Upper lobe of right lung (tissue), 1 donor: ENCODE measurements around the gene ALPL. TPM values are rescaled to one million over a fixed set of nuclear protein-coding genes. Genes with fewer than 3 reads are reported as not detected.
A peak's percentile ranks its signal among the peaks of the same experiment; 100 is the strongest.

Experiments used
- ATAC-seq: fragments of 200-7000 bp; cut with Tn5 transposase; one replicate; pipeline ENCODE4 v1.9.1; 2020; ENCODE audit warnings: mild to moderate bottlenecking, moderate library complexity
- DNase-seq: peaks from one replicate; pipeline ENCODE4 v3.0.0-alpha.2; 2020
- H3K27ac ChIP-seq: fragments of 200-600 bp; one replicate; pipeline ENCODE4 v1.8.0; 2022
- H3K27me3 ChIP-seq: fragments of 200-600 bp; one replicate; pipeline ENCODE4 v1.8.0; 2022; ENCODE audit warnings: mild to moderate bottlenecking
- H3K36me3 ChIP-seq: fragments of 200-600 bp; one replicate; pipeline ENCODE4 v1.8.0; 2022
- H3K4me1 ChIP-seq: fragments of 200-600 bp; one replicate; pipeline ENCODE4 v1.8.0; 2022
- H3K4me3 ChIP-seq: fragments of 200-600 bp; one replicate; pipeline ENCODE4 v1.8.0; 2022; ENCODE audit warnings: mild to moderate bottlenecking
- H3K9me3 ChIP-seq: fragments of 200-600 bp; one replicate; pipeline ENCODE4 v1.8.0; 2022
- CTCF ChIP-seq: fragments of 200-600 bp; IDR thresholded peaks from one replicate; pipeline ENCODE4 v1.8.0; 2022; ENCODE audit warnings: antibody characterized with exemption
- intact Hi-C: fragments of 100-400 bp; cut with DNase I; formaldehyde crosslinking; loops from one replicate; pipeline ENCODE4 v1.11.0; 2022
- total RNA-seq: library from RNA; stranded (reverse); fragmentation: NEBNext Ultra II Directional; extraction: Animal tissue kit (Norgen Biotek cat#: 25700); gene quantifications from one replicate; pipeline ENCODE4 v1.2.1, GENCODE V29; 2021
- donor health status: DM: no; HTN: yes; CAD: no; lungs with severe emphysema.

ALPL gene
- total RNA-seq, 1 donor from 2014 or later, result 164 TPM

- H3K36me3 ChIP-seq, result no peaks in the 10 kb centered on the region
- no peak for DNase-seq
- no peaks in the 10 kb centered on the region for H3K9me3 ChIP-seq
- peaks cover 20% of the 10 kb centered on the region for H3K27me3 ChIP-seq
- no peaks in the 10 kb centered on the region for H3K4me1 ChIP-seq
- intact Hi-C loops, result no loop called here
- no peak for ATAC-seq
- H3K27ac ChIP-seq, result no peak overlapping the region
- no peak overlapping the region for H3K4me3 ChIP-seq
- TF ChIP-seq CTCF, result no peak
Observed at GRCh38 chr1:21618059-21618458, 108.8 kb downstream of the ALPL start.

- TF ChIP-seq CTCF, result no peak
- Histone ChIP-seq H3K4me3 (no peak overlapping the region), H3K9me3 (no peaks in the 10 kb centered on the region), H3K36me3 (no peaks in the 10 kb centered on the region), H3K4me1 (no peaks in the 10 kb centered on the region), H3K27ac (no peak overlapping the region), H3K27me3 (peaks cover 23% of the 10 kb centered on the region)
- ATAC-seq, result no peak
- no peak for DNase-seq
- intact Hi-C loops, result no loop called here
Observed at GRCh38 chr1:21618561-21619374, 109.5 kb downstream of the ALPL start.

GRCh38 chr1:21619375-21619947 is 110.2 kb downstream of the ALPL start:
- DNase-seq (no peak), ATAC-seq (no peak)
- Histone ChIP-seq H3K9me3 (no peaks in the 10 kb centered on the region), H3K36me3 (no peaks in the 10 kb centered on the region), H3K27me3 (peaks cover 23% of the 10 kb centered on the region), H3K4me3 (no peak overlapping the region), H3K27ac (no peak overlapping the region), H3K4me1 (no peaks in the 10 kb centered on the region)
- intact Hi-C loops, result no loop called here
- TF ChIP-seq CTCF, result no peak

GRCh38 chr1:21620011-21620410 is 110.8 kb downstream of the ALPL start:
- H3K27ac ChIP-seq, result no peak overlapping the region
- H3K27me3 ChIP-seq, result peaks cover 23% of the 10 kb centered on the region
- H3K4me1 ChIP-seq, result no peaks in the 10 kb centered on the region
- H3K4me3 ChIP-seq, result peak overlapping the region; percentile 49
- no peak for TF ChIP-seq CTCF
- H3K9me3 ChIP-seq, result no peaks in the 10 kb centered on the region
- no peaks in the 10 kb centered on the region for H3K36me3 ChIP-seq
- intact Hi-C loops, result no loop called here
- DNase-seq (no peak), ATAC-seq (no peak)

GRCh38 chr1:21620496-21620895 is 111.3 kb downstream of the ALPL start:
- intact Hi-C loops, result no loop called here
- DNase-seq, result no peak
- peaks cover 23% of the 10 kb centered on the region for H3K27me3 ChIP-seq
- no peaks in the 10 kb centered on the region for H3K9me3 ChIP-seq
- no peak overlapping the region for H3K27ac ChIP-seq
- H3K4me1 ChIP-seq, result no peaks in the 10 kb centered on the region
- ATAC-seq, result peak; percentile 0
- no peaks in the 10 kb centered on the region for H3K36me3 ChIP-seq
- TF ChIP-seq CTCF, result no peak
- peak overlapping the region; percentile 49 for H3K4me3 ChIP-seq
